Measurements from ENCODE around the gene XDH.

Gene XDH

GRCh38 chr2:31401580-31401979, 13.0 kb downstream of the XDH start:
- DNase-seq = no peak

DNA sequence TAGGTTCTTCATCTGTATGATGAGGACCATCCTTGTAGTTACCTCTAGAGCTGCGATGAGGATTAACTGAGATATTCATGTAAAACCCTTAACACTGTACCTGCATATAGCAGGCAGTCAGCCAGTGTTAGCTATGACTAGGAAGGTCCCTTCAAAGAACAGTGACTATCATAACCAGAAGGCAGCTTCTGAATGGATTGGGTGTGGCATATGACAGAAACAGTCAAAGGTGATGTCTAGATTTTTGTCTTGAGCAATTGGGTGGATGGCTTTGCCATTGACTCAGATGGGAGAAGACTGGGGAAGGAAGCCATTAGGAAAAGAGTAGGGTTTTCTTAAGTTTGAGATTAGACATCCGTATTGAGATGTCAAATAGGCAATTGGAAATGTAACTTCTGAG, 15.7 kb downstream of the XDH start:
- no peak for DNase-seq

- DNase-seq = no peak
Measured at GRCh38 chr2:31397094-31397493, 17.4 kb downstream of the XDH start.

DNA sequence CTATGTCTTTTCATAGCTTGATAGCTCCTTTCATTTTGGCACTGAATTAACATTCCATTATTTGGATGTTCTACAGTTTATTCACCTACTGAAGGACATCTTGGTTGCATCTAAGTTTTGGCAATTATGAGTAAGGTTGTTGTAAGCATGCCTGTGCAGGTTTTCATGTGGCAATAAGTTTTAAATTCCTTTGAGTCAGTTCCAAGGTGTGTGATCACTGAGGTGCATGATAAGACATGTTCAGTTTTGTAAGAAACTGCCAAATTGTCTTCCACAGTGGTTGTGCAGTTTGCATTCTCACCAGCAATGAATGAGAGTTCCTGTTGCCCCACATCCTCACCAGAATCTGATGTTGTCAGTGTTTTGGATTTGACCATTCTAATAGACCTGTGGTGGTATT, 24.2 kb downstream of the XDH start:
- no peak for DNase-seq

DNA sequence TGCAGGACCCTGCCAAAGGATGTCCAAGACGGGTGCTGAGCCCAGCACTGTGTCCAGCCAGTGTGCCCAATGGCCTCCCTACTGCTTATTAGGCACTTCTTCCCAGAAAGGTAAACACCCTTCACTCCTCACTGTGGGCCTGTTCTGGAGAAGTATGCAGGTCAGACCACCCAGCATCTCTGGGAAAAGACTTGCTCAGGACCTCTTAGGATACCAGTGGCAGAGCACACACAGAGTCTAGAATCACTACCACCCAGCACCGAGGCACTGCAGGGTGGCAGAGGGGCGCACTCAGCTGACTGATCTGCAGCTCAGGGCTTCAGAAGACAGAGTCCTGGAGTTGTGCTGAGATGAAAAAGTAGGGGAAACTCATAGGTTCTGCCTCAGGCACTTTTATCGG, 25.8 kb downstream of the XDH start:
- no peak for DNase-seq

DNA sequence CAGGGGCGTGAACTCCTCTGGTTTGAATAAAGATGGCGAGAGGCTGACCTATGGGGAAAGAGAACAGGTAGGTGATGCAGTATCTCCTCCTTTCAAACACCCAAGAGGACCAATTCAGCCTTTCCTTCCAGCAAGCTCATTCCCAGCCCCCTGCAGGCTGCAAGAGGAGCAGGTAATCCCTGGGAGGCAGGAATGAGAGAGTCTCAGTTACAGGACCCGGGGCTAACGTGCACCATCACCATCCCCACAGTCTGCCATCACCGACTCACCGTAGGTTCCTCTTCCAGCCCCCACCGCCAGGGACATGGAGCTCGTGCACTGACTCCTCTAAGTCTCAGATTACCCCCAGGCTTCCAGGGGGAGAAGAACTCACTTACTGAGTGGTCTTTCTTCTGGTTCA, 26.7 kb downstream of the XDH start:
- DNase-seq = no peak

- no peak for DNase-seq
Measured at GRCh38 chr2:31386648-31387047, 27.9 kb downstream of the XDH start.

GRCh38 chr2:31386172-31386571, 28.4 kb downstream of the XDH start:
- DNase-seq = no peak

DNA sequence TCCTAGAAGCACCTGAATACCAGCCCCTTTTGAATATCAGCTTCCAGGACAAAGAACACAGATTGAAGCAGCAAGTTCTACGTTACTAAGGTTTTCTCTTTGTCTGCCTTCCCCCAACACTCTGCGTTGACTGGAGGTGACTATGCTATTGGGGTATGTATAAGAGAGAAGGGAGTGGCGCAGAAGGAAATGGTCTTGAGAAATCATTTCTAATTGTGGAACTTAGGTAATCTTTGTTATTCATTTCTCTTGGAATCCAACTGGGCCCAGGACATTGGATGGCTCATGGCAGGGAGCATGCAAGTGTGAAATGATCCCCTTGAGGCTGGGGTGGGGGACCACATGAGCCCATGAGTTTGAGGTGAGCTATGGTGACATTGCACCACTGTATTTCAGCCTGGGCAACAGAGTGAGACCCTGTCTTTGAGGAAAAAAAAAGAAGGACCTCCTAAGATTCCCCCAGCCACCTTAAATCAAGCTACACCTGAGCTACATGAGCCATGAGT, 29.7 kb downstream of the XDH start:
- no peak for DNase-seq

- no peak for DNase-seq
Measured at GRCh38 chr2:31384351-31384750, 30.2 kb downstream of the XDH start.

DNA sequence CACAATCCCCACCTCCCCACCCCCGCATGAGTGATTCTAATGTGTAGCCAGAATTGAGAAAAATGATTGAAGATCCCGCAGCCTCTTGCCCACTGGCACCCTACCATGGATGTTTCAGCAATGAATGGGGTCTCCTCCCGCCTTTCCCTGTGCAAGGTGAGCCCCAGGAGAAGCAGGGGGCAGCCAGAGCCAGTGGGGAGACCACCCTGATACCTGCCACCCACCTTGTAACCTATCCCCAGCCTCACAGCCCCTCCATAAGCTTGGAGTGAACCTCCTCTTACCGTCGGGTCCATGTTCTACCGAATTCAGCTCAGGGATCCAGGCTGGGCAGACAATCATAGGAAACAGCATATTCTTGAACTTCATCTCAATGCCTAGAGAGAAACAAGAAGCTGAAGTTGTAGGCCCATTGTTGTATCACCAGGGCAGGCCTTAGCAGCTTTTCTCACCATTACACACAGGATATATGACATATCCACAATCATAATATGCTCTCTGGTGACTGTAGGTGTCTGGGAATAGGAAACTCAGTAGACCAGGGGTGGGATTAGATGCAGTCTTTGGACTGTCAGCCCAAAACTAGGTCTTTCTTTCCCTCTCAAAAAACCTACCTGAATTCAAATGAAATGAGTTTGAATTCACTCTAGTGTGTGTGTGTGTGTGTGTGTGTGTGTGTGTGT, 30.9 kb downstream of the XDH start:
- no peak for DNase-seq

DNA sequence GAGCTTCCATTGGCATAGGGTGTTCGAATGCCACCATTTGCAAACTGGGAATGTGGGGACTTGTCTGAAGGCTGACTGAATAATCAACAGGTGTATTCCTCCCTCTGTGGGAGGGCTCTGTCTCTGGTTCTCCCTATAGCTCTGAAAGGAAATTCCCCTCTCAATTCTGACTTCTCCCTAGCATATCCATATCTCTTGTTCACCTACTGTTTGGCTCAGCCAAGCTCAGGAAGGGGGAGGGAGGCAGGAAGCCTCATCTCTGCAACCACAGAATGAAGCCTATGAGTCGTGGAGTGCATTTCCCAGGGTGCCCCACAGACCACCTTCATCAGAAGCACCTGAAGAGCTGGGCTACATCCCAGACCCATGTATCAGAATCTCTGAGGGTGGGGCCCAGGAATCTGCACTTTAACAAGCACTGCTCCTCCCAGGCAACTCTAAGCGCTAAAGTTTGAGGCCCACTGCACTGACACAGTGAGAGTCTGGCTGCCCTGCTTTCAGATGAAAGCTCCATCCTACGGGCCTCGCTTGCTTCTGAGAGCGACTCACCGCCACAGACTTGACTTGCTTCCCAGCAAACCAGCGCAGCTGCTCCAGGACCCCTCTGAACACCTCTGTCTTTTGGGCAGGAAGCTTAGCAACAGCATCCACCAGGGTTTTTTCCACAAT, 32.0 kb downstream of the XDH start:
- DNase-seq = no peak

DNA sequence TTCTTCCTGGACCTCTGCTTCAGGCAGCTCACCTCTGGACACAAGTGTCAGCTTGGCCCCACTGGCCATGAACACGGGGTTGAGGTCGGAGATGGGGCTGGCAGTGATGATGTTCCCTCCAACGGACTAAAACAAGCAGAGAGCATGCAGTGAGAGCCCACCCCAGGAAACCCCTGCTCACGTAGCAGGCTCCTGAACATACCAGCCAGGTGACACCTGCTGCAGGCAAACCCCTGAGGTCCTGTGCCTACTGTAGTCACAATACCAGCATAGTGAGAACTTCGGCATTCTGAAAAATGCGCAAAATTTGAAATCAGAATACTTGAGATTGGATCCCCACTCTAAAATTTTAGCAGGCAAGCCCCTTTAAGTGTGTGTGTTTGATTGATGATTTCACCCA, 32.9 kb downstream of the XDH start:
- no peak for DNase-seq

DNA sequence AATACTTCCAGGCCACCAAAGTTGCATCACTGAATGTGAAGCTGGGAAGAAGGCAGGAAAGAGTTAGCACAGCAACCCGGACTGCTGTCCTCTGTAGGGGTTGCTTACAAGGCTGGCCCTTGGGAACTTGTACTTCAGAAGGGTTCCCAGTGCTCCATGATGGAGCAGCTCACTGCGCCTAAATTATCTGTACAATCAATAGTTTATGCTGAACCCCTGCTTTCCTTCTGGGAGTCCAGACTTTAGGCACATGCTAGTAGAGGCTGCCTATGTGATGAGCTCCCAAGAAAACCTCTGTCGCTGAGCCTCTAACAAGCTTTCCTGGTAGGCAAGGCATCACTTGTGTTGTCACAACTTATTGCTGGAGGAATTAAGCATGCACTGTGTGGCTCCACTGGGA, 34.3 kb downstream of the XDH start:
- no peak for DNase-seq

DNA sequence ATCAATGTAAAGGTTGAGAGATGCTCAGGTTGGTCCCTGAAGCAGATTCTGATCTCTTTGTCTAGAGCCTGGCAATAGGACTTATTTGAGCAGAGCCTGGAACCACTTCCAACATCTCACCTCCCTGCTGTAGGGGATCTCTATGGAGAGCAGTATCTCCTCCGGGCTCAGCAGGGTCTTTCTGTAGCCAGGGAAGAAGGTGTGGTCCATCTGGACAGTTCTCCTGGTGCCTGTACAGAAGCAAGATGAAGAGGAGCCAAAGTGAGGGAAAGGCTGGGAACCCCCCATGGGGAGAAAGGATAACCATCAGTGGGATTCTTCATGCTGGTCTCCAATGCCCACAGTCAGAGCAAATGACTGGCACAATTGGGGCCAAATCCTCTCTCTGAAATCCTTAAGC, 34.8 kb downstream of the XDH start:
- no peak for DNase-seq

GRCh38 chr2:31378791-31379501, 35.6 kb downstream of the XDH start:
- no peak for DNase-seq

DNA sequence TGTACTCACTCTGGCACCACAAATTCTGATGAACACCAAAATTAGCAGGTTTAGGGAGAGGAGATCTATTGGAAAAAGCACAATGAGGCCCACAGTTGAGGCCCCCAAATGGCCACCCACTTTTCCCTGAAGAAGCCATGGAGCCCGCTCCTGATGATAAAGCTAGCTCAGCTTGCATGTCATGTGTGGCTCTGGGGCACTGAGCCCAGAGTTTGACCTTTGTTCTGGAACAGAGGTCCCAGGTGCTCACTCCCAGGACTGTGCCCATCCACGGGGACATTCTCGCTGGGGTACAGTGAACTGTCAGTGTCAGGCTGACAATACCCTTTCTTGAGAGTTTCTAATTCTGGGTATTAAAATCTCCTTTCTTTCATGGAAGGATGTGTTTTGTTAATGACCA, 36.2 kb downstream of the XDH start:
- no peak for DNase-seq

GRCh38 chr2:31373127-31373526, 41.4 kb downstream of the XDH start:
- no peak for DNase-seq

- DNase-seq = no peak
Measured at GRCh38 chr2:31372097-31372496, 42.4 kb downstream of the XDH start.

DNA sequence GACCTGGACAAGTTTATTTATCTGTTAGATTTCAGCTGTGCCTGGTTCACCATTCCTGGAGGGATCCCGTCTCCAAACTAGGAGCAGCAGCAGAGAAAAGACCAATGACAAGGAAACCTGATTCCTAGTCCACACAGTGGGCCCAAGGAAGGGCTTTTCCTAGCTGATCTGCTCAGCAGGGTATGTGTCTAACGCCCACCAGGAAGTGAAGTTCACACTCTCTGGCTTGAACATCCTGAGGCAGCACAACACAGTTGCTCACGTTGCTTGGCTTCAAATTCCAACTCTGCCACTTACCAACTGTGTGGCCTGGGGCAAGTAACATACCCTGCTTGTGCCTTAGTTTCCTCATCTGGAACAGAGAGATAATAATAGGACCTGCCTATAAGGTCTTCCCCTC, 42.9 kb downstream of the XDH start:
- DNase-seq = no peak

DNA sequence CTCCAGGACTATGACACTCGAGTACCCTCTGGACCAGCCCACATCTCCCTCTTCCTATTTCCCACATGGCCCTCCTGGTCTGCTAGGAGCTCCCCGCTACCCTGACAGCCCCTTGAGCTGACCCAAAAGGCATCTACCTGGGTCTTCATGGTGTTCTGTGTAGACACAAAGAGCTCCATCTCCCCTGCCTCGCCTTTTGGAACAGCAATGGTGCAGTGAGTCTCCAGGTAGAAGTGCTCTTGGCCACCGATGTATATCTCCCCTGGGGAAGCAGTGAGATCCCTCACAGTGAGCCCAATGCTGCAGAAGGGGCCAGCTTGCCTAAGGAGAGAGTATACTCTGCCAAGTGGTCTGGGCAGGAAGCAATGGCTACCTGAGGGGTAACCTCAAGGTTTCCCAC, 47.8 kb downstream of the XDH start:
- DNase-seq = no peak

DNA sequence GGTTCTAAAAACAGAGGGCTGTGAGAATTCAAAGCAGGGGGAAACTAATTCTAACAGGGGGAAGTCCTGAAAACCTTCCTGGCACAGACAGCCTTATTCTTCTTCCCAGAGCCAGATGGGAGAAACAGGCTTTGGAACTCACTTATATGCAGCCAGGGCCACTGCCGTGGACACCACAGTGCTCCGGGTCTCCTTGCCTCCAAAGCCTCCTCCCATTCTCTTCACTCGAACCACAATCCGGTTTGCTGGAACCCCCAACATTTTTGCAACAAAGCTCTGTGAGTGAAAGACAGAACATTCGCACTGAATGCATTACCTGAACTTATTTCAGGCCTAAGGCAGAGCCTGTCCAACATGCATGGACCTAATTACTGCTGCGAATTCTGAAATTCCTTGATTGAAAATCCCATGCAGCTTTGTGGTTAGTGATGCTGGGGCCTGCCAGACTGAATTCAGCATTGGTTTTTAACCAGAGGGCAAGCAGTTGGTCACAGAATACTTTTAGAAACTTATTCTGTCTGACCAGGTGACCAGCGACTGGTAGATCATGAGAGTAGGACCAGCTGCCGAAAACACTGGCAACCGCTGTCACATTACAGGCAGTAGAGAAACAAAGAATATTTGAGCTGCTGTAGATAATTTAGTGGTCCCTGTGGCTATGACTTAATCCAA, 48.6 kb downstream of the XDH start:
- no peak for DNase-seq

GRCh38 chr2:31365348-31365747, 49.2 kb downstream of the XDH start:
- no peak for DNase-seq
